Measurements from ENCODE around the gene JOSD1. TPM values are rescaled to one million over a fixed set of nuclear protein-coding genes. Genes with fewer than 3 reads are reported as not detected.

Gene JOSD1
- total and polyA plus RNA-seq, 9 of the 15 experiments (the other 6 are each of a cell fraction or from before 2014, with no cell fraction given) = 8.9 to 39.1 (median 30.4) TPM

DNA sequence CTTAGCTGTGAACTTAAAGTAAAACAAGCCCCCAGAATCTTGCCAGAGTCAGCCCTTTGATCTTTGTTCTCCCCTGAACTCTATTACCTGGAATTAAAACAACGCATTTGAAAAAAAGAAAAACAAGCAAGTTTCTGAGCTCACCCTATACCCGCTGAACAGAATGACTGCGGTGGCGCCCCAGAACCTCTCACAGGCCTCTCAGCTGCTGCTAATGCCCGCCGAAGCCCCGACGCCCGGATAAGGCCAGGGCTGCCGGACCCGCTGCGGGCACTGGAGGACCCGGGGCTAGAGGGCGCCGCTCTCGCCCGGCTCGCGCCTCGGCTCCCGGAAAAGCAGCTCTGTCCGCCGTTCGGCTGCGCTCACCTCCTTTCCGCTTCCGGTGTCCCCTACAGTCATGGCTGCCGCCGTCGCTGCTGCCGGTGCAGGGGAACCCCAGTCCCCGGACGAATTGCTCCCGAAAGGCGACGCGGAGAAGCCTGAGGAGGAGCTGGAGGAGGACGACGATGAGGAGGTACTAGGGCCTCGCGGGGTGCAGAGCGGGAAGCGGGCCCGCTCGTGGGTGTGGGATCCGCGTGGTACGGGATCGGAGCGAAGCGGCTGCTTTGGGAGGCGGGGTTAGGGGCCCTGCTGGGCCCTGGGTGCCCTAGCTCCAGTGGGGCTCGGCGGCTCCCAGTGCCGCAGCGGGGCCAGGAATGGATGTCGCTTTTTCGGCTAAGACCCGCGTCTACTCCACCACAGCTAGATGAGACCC lies 19.0 kb downstream of the JOSD1 start, which contains the start of gene TOMM22 (continued):
- TF ChIP-seq HDAC6 (IDR thresholded peaks at IDR 0.05; ENCODE audit: low read depth, low read length) = no peak
- peak; percentile 45; the same call in 1 of the 2 replicates for TF ChIP-seq FOXP1 (CRISPR knock-in tag; IDR thresholded peaks at IDR 0.05)
- TF ChIP-seq L3MBTL2 (IDR thresholded peaks at IDR 0.05) = peak; percentile 17; the same call in 1 of the 2 replicates
- TF ChIP-seq ZNF699 (CRISPR knock-in tag; IDR thresholded peaks at IDR 0.05; ENCODE audit: insufficient replicate concordance) = no peak
- peak; percentile 63 for TF ChIP-seq SOX6 (IDR thresholded peaks at IDR 0.05)
- peak; percentile 96 for TF ChIP-seq PHF20 (IDR thresholded peaks at IDR 0.05; ENCODE audit: partially characterized antibody)
- TF ChIP-seq ASH1L (IDR thresholded peaks at IDR 0.05; ENCODE audit: borderline replicate concordance, low read depth, partially characterized antibody) = no peak
- TF ChIP-seq, protein P1, sequence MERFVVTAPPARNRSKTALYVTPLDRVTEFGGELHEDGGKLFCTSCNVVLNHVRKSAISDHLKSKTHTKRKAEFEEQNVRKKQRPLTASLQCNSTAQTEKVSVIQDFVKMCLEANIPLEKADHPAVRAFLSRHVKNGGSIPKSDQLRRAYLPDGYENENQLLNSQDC (CRISPR knock-in tag; IDR thresholded peaks at IDR 0.05) = no peak
- TF ChIP-seq, protein P2, sequence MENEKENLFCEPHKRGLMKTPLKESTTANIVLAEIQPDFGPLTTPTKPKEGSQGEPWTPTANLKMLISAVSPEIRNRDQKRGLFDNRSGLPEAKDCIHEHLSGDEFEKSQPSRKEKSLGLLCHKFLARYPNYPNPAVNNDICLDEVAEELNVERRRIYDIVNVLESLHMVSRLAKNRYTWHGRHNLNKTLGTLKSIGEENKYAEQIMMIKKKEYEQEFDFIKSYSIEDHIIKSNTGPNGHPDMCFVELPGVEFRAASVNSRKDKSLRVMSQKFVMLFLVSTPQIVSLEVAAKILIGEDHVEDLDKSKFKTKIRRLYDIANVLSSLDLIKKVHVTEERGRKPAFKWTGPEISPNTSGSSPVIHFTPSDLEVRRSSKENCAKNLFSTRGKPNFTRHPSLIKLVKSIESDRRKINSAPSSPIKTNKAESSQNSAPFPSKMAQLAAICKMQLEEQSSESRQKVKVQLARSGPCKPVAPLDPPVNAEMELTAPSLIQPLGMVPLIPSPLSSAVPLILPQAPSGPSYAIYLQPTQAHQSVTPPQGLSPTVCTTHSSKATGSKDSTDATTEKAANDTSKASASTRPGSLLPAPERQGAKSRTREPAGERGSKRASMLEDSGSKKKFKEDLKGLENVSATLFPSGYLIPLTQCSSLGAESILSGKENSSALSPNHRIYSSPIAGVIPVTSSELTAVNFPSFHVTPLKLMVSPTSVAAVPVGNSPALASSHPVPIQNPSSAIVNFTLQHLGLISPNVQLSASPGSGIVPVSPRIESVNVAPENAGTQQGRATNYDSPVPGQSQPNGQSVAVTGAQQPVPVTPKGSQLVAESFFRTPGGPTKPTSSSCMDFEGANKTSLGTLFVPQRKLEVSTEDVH (IDR thresholded peaks at IDR 0.05; ENCODE audit: low read depth, partially characterized antibody) = peak; percentile 84
- TF ChIP-seq ZNF175 (CRISPR knock-in tag; IDR thresholded peaks at IDR 0.05; ENCODE audit: low read depth) = no peak
- peak; percentile 75 for TF ChIP-seq POLR2AphosphoS5 (IDR thresholded peaks at IDR 0.05; ENCODE audit: control insufficient read depth, insufficient read depth, low read depth, low read length)
- no peak for TF ChIP-seq ZKSCAN8 (CRISPR knock-in tag; IDR thresholded peaks at IDR 0.05)
- peak; percentile 91 for TF ChIP-seq TAF9B (IDR thresholded peaks at IDR 0.05; ENCODE audit: partially characterized antibody)
- TF ChIP-seq, protein P3, sequence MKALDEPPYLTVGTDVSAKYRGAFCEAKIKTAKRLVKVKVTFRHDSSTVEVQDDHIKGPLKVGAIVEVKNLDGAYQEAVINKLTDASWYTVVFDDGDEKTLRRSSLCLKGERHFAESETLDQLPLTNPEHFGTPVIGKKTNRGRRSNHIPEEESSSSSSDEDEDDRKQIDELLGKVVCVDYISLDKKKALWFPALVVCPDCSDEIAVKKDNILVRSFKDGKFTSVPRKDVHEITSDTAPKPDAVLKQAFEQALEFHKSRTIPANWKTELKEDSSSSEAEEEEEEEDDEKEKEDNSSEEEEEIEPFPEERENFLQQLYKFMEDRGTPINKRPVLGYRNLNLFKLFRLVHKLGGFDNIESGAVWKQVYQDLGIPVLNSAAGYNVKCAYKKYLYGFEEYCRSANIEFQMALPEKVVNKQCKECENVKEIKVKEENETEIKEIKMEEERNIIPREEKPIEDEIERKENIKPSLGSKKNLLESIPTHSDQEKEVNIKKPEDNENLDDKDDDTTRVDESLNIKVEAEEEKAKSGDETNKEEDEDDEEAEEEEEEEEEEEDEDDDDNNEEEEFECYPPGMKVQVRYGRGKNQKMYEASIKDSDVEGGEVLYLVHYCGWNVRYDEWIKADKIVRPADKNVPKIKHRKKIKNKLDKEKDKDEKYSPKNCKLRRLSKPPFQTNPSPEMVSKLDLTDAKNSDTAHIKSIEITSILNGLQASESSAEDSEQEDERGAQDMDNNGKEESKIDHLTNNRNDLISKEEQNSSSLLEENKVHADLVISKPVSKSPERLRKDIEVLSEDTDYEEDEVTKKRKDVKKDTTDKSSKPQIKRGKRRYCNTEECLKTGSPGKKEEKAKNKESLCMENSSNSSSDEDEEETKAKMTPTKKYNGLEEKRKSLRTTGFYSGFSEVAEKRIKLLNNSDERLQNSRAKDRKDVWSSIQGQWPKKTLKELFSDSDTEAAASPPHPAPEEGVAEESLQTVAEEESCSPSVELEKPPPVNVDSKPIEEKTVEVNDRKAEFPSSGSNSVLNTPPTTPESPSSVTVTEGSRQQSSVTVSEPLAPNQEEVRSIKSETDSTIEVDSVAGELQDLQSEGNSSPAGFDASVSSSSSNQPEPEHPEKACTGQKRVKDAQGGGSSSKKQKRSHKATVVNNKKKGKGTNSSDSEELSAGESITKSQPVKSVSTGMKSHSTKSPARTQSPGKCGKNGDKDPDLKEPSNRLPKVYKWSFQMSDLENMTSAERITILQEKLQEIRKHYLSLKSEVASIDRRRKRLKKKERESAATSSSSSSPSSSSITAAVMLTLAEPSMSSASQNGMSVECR (CRISPR knock-in tag; IDR thresholded peaks at IDR 0.05) = peak; percentile 95
- peak; percentile 18; the same call in 1 of the 2 replicates for TF ChIP-seq NFIC (IDR thresholded peaks at IDR 0.05)
- peak; percentile 93 for TF ChIP-seq EP400 (IDR thresholded peaks at IDR 0.05)
- no peak for TF ChIP-seq ZBTB2 (IDR thresholded peaks at IDR 0.05)

All from K562 (cell line).